ENCODE results near the gene SLIT1.
A peak's percentile ranks its signal among the peaks of the same experiment; 100 is the strongest.

The SLIT1 gene

GRCh38 chr10:97183314-97183713 is 2.4 kb downstream of the SLIT1 start:
- Histone ChIP-seq H3K36me3 (no peaks in the 10 kb centered on the region), H3K27me3 (peaks cover 0 to 69% of the 10 kb centered on the region in 2 donors), H3K4me3 (no peak overlapping the region), H3K4me1 (peaks cover 0 to 23% (median 16%) of the 10 kb centered on the region in 4 donors), H3K27ac (no peak overlapping the region), H3K9me3 (no peaks in the 10 kb centered on the region)
- intact Hi-C loops (cut with DNase I; ENCODE audit: low total_unique reads) = no loop called here
- TF ChIP-seq CTCF (IDR thresholded peaks at IDR 0.05) = no peak
- no peak for DNase-seq

GRCh38 chr10:97182288-97182990 is 3.3 kb downstream of the SLIT1 start:
- DNase-seq = no peak
- no peak overlapping the region for H3K4me3 ChIP-seq

GRCh38 chr10:97180986-97181385 is 4.8 kb downstream of the SLIT1 start:
- H3K9me3 ChIP-seq = no peaks in the 10 kb centered on the region
- no peak for TF ChIP-seq CTCF (IDR thresholded peaks at IDR 0.05)
- H3K4me1 ChIP-seq = peaks cover 0 to 19% (median 15%) of the 10 kb centered on the region in 4 donors
- peaks cover 0 to 69% of the 10 kb centered on the region in 2 donors for H3K27me3 ChIP-seq
- no peak overlapping the region for H3K4me3 ChIP-seq
- H3K27ac ChIP-seq = no peak overlapping the region
- intact Hi-C loops (cut with DNase I; ENCODE audit: low total_unique reads) = no loop called here
- no peaks in the 10 kb centered on the region for H3K36me3 ChIP-seq
- DNase-seq = no peak

More at GRCh38 chr10:97182288-97182990, 3.3 kb downstream of the SLIT1 start:
- peaks cover 0 to 69% of the 10 kb centered on the region in 2 donors for H3K27me3 ChIP-seq
- H3K27ac ChIP-seq = no peak overlapping the region
- TF ChIP-seq CTCF (IDR thresholded peaks at IDR 0.05) = no peak
- no peaks in the 10 kb centered on the region for H3K36me3 ChIP-seq
- H3K4me1 ChIP-seq = peaks cover 0 to 23% (median 16%) of the 10 kb centered on the region in 4 donors
- no peaks in the 10 kb centered on the region for H3K9me3 ChIP-seq
- intact Hi-C loops (cut with DNase I; ENCODE audit: low total_unique reads) = no loop called here

- Histone ChIP-seq H3K27me3 (peaks cover 0 to 69% of the 10 kb centered on the region in 2 donors), H3K36me3 (no peaks in the 10 kb centered on the region), H3K4me1 (peaks cover 0 to 13% (median 9%) of the 10 kb centered on the region in 4 donors), H3K4me3 (no peak overlapping the region), H3K9me3 (no peaks in the 10 kb centered on the region), H3K27ac (no peak overlapping the region)
- intact Hi-C loops (cut with DNase I; ENCODE audit: low total_unique reads) = no loop called here
- no peak for DNase-seq
- TF ChIP-seq CTCF (IDR thresholded peaks at IDR 0.05) = no peak
Observed at GRCh38 chr10:97180363-97180755, 5.4 kb downstream of the SLIT1 start.

- Histone ChIP-seq H3K4me3 (no peak overlapping the region), H3K9me3 (no peaks in the 10 kb centered on the region), H3K27me3 (peaks cover 0 to 65% of the 10 kb centered on the region in 2 donors), H3K36me3 (no peaks in the 10 kb centered on the region), H3K4me1 (peaks cover 0 to 8% (median 6%) of the 10 kb centered on the region in 4 donors), H3K27ac (no peak overlapping the region)
- peak in 1 of 2 donors; percentile 49 for DNase-seq
- intact Hi-C loops (cut with DNase I; ENCODE audit: low total_unique reads) = no loop called here
- TF ChIP-seq CTCF (IDR thresholded peaks at IDR 0.05) = peak in 1 of 2 experiments; percentile 12
Observed at GRCh38 chr10:97179731-97180362, 5.9 kb downstream of the SLIT1 start.
